ELF-1 (cell line): ENCODE data around the gene DHX15.

Source experiments
- DNase-seq: peaks from one replicate; pipeline ENCODE4 v3.0.0-alpha.2; 2016; ENCODE audit warnings: low read depth, low spot score

DHX15 gene

GRCh38 chr4:24582235-24582832 lies 2.0 kb downstream of the DHX15 start:
- DNase-seq = no peak

DNA sequence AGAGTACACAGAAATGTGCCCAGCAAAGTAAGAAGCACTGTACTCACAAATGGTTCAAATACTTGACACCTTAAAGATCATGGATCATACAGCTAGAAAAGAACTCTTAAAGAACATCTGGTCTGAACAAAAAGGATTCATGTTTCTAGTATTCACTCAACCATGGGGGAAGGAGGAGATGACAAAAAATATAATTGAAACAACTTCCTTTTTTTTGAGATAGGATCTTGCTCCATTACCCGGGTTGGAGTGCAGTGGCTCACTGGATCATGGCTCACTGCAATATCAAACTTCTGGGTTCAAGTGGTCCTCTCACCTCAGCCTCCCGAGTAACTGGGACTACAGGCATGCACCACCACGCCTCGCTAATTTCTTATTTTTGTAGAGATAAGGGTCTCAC lies 6.0 kb downstream of the DHX15 start:
- no peak for DNase-seq

- DNase-seq = no peak
Measured at GRCh38 chr4:24576276-24576675, 8.1 kb downstream of the DHX15 start.

DNA sequence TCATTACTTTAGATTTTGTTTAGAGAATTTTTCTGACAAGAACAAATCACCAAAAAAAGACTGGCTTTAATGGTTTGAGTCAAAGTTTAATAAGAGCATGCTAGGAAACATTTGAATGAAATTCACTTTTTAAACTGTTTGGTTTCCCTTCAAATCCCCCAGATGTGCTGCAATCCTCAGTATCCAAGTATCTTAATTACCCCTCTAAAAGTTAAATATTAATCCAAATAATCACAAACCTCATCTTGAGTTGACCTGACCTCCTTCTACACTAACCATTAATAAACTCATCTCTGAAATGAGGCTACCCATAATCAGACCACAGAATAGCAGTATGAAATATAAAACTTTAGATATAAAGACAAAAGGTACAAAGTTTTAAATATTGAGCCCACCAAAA lies 10.1 kb downstream of the DHX15 start:
- DNase-seq = no peak

DNA sequence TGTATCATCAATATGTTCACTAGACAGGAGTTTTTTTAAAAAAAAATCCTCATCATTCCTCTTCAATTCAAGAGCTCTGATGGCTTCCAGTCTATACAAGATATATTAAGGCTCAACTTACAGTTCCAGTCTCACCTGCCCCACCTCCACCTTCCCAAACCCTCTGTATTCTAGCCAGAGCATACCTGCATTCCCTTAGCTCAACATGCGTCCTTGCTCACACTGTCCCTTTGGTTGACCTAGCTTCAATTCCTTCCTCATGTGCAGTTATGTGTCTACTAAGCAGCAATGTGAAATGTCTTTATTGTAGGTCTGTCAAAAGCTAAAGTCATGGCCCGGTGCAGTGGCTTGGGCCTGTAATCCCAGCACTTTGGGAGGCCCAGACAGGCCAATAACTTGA lies 10.8 kb downstream of the DHX15 start:
- no peak for DNase-seq

DNA sequence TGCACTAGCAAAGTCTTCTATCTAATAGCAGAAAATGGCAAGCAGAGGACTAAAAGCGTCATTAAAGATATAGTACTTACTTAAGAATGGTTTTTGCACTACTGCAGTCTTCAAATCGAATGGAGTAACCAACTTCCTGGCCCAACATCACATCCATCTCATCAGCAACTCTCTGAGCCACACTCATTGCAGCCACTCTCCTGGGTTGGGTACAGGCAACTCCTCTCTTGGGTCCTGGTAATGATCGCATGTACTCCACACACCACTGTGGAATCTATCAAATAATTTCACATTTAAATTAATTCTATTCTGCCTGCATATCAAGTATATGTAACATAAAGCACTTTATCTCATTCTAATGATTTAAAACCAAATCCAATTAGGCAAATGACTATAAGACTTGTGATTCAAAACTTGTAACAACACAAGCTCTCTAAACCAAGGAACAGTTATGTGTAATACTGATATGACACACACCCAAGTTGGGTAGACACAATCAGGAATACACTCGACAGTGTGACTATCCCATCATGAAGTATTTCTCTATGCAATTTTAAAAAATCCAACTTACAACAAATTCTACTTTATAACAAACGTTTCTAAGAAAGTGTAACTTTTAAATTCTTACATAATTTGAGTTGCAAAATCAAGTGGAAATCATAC lies 13.6 kb downstream of the DHX15 start:
- DNase-seq = no peak

DNA sequence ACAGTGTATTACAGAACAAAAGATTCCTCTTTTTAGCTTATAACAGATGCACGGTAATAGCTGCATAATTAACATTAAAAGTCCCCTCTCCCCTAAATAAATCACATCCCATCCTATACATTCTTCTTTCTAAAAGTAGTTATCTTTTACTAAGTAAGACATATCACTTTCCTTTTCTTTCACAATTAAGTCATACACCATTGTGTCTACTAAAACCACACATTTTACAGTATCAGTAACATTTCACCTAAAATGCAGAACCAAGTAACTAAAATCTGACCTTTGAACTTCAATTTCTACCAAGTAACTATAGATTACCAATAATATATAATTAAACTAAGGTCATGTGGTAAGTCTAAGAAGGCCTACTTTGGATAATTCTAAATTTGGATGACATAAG lies 14.2 kb downstream of the DHX15 start:
- DNase-seq = no peak

GRCh38 chr4:24569662-24570061 lies 14.7 kb downstream of the DHX15 start:
- no peak for DNase-seq

- DNase-seq = no peak
Measured at GRCh38 chr4:24568425-24568824, 15.9 kb downstream of the DHX15 start.

DNA sequence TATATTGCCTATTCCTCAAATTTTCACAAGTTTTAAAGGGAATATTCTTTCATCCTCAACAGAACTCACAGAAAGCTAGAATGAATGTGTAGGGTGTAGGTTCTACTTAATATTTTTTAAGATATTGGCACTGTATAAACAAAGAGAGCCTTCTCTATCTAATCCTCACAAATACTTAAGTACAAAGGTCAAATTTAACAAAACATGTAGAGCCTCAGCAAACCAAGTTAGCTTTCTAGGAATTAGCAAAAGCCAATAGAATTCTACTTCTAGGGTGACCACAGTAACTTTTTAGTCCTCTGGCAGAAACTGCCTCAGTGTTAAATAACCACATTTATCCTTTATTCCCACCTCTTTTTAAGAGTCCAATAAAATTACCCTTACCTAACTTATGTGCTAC lies 19.3 kb downstream of the DHX15 start:
- DNase-seq = no peak

- DNase-seq = no peak
Measured at GRCh38 chr4:24564488-24564887, 19.9 kb downstream of the DHX15 start.

GRCh38 chr4:24561438-24562139 lies 22.8 kb downstream of the DHX15 start:
- DNase-seq = no peak

GRCh38 chr4:24560868-24561368 lies 23.4 kb downstream of the DHX15 start:
- DNase-seq = no peak

DNA sequence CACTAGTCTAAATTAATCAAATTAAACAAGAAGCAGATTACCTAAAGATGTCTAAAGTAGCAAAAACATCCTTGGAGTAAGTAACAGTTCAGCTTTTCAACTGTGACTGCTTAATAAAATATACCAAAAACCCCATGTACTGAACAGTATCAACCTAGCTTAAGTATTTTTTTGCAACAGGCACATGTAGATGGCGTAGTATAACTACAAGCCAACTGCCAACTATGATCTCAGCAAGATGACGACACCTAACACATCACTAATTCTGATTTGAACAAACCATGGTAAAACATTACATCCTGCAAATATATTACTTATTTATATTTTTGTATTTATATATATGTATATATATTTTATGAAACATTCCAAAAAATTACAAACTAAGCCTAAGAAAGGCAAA lies 24.5 kb downstream of the DHX15 start:
- DNase-seq = no peak

- DNase-seq = no peak
Measured at GRCh38 chr4:24559032-24559821, 25.1 kb downstream of the DHX15 start.

DNA sequence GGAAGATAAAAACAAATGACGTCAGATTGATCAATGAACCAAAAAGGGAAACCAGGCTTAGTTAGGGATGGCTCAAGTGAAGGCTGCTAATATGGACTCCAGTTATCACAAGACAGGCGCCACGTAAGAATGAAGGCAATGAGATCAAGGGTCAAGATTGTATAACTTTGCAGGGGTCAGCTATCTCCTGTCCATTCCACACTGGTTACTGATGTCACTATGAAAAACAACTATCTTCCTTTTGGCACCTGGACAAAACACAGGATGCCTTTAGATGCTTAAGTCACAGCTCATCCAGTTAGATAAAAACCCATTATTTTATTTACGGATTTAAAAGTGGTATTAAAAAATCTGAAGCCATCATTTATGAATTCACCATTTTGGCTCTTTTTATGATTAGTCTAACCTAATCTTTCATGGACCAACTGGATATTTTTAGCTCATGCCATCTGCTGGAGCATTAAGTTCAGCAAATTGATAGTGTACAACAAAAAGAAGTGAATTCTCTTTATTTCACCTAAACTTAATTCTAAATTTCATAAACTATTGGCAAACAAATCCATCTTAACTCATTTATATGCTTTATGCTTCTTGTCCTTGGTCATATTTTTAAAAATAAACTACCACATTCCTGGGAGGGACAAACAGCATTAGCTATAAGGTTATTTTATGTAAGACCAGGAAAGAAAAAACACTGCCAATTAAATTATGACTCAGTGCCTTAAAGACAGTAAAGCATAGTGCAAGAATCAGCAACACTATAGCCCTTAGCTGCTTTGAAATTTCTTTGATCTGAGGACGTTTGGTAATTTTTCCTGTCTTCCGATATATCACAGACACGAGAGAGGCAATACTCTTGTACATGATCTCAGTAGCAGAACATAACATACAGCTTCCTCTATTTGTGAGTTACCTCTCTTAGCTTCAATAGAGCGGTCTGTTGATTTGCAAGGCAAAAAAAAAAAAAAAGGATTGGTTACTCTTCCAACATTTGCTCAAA lies 27.0 kb downstream of the DHX15 start:
- no peak for DNase-seq

DNA sequence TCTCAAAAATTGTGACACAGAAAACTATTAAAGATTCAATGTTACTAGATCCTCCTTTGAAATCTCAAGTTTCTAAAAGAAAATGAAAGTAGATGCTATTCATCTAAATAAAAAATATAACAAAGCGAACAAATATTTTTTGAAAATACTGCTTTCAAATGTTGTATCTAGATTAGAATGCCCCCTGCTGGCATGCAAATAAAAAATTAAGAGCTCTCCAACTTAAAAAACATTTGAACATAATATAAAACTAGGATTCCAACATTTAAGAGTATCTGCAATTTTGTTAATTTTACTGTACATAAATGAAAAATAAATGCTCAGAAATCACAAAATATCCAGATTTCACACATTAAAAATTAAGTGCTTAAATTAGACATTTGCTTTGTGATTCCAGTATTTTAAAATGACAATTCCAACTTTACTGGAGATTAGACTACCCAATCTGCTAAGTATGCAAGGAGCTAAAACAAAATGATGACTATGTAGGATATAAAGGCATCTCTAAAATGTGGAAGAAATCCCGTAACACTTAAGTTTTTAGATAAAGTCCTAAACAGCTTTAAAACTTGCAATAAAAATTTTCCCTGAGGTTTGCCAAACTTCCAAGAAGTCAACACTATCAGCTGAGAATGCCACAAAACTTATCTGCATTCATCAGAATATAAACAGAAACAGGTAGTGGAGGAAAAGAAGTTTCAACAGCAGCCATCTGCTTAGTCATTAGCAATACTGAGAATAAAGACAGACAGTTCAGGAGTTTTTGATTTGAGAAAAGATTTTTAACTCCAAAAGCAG lies 32.7 kb downstream of the DHX15 start:
- DNase-seq = no peak

- DNase-seq = no peak
Measured at GRCh38 chr4:24550441-24551175, 33.7 kb downstream of the DHX15 start.

GRCh38 chr4:24547979-24548378 lies 36.4 kb downstream of the DHX15 start:
- peak; percentile 25 for DNase-seq
